HTERT RPE-1 (cell line): ENCODE results near the gene ANP32E.

Experiments used
- in situ Hi-C: fragments of 300-500 bp; cut with MboI; formaldehyde crosslinking; loops from 4 replicates; pipeline ENCODE4 v1.14.3; 2020; ENCODE audit warnings: low sequenced_read_pairs

Gene ANP32E

GRCh38 chr1:150171801-150172200, 64.1 kb downstream of the ANP32E start:
- in situ Hi-C loops, result no loop called here

GRCh38 chr1:150168960-150169601, 66.8 kb downstream of the ANP32E start:
- in situ Hi-C loops, result no loop called here
